Measurements from ENCODE around the gene RABL6.
A peak's percentile ranks its signal among the peaks of the same experiment; 100 is the strongest.
"Not testable (repeated sequence)": the region's sequence is repeated elsewhere in the genome, so short reads cannot be mapped to it uniquely, and the experiment has no call there.

RABL6 gene, protein sequence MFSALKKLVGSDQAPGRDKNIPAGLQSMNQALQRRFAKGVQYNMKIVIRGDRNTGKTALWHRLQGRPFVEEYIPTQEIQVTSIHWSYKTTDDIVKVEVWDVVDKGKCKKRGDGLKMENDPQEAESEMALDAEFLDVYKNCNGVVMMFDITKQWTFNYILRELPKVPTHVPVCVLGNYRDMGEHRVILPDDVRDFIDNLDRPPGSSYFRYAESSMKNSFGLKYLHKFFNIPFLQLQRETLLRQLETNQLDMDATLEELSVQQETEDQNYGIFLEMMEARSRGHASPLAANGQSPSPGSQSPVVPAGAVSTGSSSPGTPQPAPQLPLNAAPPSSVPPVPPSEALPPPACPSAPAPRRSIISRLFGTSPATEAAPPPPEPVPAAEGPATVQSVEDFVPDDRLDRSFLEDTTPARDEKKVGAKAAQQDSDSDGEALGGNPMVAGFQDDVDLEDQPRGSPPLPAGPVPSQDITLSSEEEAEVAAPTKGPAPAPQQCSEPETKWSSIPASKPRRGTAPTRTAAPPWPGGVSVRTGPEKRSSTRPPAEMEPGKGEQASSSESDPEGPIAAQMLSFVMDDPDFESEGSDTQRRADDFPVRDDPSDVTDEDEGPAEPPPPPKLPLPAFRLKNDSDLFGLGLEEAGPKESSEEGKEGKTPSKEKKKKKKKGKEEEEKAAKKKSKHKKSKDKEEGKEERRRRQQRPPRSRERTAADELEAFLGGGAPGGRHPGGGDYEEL

DNA sequence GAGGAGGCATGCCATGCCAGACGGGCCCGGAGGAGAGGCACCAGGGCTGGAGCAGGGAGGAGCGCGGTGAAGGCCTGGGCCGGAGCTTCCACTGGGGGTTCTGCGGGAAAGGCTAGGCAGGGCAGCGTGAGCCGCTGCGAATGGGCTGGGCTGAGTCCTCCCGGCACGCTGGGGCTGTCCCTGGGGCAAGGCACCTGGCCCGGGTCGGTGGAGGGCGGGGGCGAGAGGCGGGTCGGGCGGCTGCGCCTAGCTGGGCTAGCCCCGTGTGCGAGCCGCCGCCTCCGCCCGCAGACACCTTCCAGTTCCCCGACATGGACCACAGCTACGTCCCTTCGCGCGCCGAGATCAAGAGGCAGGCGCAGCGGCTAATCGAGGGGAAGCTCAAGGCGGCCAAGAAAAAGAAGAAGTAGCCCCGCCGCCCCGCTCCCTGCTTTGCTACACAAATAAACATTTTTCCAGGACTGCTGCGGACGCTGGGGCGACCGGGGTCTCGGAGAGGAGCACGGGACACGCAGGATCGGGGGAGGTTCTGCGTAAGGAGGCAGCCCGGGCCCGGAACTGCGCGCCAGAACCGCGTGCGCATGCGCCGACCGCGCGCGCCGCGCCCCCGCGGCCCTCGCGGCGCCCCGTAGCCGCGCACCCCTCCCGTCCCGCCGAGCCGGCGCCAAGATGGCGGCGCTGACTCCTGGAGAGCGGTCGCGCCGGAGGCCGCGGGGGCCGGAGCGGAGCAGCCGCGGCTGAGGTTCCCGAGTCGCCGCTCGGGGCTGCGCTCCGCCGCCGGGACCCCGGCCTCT is at the start of gene RABL6:
TSS of gene RABL6 (plus strand) at position 668 of the 794 bp plus-strand sequence. CDS start 249 bp downstream, outside the sequence.
- DNase-seq (ENCODE audit: extremely low read depth in 1 of 2, low read depth in 1 of 2), result peak; percentile 42 to 71

DNA sequence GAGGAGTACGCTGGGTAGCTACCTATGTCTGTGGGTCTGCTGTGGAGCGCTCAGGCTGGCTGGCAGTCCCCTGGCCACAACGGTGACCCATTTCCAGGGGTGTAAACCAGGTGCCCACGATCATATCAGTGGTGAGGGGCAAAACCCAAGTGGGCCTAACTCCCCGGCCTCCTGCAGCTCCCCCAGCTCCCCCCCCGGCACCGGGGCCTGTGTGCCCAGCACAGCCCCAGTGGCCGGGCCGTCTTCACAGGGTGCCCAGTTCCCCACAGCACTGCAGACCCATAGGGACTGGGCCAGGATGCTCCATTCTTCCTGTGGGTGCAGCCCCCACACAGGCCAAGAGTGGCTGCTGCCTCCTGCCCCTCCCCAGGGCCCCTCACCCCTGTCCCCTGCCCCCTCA is 48.7 kb upstream of the RABL6 start:
- DNase-seq (ENCODE audit: extremely low read depth in 1 of 2, low read depth in 1 of 2), result no peak

DNA sequence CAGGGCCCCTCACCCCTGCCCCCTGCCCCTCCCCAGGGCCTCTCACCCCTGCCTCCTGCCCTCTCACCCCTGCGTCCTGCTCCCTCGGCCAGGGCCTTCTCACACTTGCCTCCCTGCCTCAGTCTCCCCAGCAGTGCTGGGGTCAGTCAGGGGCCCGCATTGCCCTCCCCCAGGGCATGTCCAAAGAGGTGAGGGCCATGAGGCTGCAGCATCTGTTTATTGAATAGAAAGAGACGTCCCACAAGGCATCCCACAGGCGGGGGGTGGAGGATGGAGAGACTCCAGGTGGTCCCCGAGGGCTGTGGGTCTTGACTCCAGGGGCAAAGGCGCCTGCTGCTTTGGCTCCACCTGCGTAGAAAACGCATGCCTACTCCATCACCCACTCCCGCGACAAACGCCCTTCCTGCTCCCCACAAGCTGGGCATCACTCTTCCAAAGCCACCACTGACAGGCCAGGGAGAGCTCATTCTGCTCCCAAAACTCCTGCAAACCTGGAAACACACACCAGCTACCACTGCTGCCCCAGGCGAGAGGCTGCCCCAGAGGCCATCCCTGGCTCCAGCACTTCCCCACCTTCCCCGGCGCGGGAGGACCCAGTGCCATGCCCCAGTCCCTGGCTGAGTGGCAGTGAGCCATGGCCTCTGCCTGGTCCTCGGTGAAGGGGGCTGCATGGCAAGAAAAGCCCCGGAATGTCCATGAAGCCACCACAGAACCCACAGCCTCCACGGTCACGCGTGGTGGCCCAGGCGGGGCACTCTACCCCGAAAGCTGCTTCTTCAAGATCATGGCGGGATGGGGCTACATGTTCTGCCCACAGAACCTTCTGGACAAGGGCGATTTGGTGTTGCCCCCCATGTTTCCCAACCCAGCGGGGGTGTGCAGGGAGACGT is 48.1 kb upstream of the RABL6 start:
- no peak for DNase-seq (ENCODE audit: extremely low read depth in 1 of 2, low read depth in 1 of 2)

DNA sequence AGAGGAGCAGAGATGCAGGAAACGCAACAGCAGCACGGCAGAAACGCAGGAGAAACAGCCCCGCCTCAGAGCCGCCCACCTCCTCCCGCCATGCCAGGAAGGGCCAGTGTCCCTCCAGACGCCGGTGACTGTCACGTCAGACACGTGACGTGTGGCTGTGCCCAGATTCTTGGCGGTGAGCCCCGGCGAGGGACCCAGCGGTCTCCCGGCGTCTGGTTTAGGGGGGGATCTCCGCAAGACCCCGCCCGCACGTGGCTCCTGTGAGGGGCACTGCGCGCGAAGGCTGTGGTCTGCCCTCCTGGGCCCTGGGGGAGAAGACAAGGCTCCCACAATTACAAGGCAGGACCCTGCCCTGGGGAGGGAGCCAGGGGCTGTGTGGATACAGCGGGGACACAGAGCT is 47.3 kb upstream of the RABL6 start:
- DNase-seq (ENCODE audit: extremely low read depth in 1 of 2, low read depth in 1 of 2), result no peak

DNA sequence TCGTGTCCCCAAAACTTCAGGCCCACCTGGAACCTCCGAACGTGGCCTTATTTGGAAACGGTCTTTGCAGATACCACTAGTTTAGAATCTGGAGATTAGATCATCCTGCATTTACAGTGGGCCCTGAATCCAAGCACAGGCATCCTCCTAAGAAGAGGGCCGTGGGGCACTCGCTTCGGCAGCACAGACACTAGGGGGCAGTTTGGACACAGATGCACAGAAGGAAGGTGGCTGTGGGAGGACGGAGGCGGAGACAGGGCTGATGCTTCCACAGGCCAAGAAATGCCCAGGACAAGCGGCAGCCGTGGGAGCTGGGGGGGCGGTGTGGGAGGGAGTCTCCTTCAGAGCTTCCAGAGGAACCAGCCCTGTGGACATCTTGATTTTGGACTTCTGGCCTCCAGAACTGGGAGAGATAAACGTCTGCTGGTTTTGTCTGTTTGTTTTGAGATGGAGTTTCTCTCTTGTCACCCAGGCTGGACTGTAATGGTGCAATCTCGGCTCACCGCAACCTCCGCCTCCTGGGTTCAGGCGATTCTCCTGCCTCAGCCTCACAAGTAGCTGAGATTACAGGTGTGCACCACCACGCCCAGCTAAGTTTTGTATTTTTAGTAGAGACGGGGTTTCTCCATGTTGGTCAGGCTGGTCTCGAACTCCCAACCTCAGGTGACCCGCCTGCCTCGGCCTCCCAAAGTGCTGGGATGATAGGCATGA is 46.8 kb upstream of the RABL6 start:
- not testable (repeated sequence) for DNase-seq (ENCODE audit: extremely low read depth in 1 of 2, low read depth in 1 of 2)

DNA sequence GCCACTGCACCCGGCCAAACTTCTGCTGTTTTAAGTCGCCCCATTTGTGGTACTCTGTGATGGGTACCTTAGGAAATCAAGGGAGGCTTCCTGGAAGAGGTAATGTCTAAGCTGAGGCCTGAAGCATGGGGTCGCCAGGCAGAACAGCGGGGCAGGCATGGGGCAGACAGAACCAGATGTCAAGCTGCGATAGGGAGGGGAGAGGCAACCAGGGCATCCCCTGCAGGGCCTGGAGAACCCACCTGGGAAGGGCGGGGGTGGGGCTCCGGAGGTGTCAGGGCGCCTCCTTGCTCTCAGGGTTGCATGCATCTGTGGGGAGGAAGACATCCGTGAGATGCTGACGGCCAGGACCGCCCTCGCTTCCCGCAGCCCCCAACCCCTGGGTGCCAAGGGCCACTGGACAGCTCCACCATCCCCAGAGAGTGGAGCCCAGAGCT is 46.2 kb upstream of the RABL6 start:
- no peak for DNase-seq (ENCODE audit: extremely low read depth in 1 of 2, low read depth in 1 of 2)

DNA sequence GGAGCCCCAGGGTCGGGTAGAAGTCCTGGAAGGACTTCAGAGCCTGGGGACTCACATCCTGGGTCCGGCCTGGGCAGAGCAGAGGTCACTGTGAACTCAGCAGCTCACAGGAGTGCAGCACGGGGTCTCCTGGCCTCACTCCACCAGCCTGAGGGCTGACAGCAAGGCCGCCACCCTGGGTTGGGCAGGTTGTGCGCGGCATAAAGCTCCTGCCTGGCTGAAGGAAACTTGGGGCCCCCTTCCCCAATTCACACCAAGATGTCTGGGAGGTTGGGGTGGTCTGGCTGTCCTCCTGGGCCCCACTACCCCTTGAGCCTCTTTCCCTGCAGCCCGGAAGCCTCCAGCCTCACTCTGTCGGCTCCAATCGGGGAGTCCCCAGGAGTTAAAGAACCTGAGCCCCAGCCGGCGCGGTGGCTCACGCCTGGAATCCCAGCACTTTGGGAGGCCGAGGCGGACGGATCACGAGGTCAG is 45.5 kb upstream of the RABL6 start:
- no peak for DNase-seq (ENCODE audit: extremely low read depth in 1 of 2, low read depth in 1 of 2)

DNA sequence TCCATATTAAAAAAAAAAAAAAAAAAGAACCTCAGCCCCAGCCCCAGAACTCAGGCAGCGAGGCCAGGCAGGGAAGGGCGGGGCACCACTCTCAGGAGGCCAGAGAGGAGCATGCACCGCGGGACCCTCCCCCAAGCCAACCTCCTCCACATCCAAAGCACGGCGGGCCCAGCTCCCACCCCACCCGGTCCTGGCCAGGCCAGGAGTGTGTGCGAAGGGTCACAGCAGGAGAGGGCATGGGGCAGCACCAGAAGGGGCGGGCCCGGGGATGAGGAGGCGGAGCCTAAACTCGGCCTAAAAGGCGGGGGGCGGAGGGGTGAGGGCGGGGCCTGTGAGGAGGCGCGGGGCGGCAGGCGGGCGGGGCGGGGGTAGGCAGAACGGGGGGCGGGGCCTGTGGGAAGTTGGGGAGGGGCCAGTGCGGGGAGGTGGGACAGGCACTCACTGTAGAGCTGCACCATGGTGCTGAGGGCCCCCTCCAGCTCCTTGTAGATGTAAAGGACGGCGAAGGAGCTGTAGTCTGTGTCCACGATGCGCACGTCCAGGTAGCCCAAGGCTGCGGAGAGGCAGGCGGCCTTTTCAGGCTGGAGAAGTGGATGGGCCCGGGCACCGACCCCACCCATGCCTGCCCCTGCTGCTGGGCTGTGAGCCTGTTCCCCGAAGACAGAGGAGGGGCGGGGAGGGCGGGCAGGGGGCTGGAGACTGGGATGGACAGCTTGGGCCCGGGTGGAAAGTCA is 44.7 kb upstream of the RABL6 start:
- peak in 1 of 2 donors; percentile 27 for DNase-seq (ENCODE audit: extremely low read depth in 1 of 2, low read depth in 1 of 2)

DNA sequence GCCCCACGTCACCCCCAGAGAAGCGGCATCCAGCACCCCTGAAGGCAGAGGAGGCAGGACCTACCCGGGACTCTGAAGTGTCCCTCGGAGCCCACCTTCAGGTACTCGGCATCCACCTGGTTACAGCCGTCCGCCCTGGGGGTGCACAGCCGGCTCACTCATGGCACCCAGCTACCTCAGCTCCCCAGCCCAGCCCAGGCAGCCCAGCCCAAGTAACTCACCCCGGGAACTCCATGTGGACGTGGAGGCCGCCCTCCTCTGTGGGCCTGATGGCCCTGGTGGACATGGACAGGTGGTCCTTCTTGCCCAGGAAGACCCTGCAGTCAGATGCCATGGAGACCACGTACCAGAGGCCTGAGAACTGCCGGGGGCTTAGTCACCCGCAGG is 44.1 kb upstream of the RABL6 start:
- no peak for DNase-seq (ENCODE audit: extremely low read depth in 1 of 2, low read depth in 1 of 2)

DNA sequence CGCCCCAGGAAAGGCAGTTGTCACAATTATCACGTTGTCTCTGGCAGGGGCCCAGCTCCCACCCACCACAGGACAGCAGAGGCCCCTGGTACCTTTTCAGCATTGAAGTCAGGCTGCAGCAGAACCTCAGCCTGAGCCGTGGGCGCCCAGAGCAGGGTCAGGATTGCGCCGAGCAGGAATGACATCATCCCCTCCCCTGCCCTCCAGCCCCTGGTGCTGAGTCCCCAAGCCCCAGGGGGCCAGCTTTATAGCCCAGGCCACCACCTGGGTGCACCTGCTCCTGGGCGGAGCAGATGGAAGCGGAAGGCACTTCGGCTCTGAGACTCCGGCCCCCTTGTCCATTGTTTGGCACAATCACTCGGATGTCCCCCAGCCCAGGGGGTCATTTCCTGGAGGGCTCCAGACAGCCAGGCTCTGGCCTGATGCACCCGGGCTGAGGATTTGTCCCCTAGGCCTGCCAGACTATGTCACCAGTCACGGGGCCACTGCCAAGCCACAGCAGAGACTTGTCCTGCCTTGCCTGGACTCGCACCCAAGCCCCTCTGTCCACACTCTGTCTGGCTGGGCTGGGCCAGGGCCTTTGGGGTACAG is 43.4 kb upstream of the RABL6 start, which contains the start of gene LCN15:
TSS of gene LCN15 (minus strand) at position 218 of the 591 bp plus-strand sequence. CDS start at position 188, 30 bp downstream.
- no peak for DNase-seq (ENCODE audit: extremely low read depth in 1 of 2, low read depth in 1 of 2)

DNA sequence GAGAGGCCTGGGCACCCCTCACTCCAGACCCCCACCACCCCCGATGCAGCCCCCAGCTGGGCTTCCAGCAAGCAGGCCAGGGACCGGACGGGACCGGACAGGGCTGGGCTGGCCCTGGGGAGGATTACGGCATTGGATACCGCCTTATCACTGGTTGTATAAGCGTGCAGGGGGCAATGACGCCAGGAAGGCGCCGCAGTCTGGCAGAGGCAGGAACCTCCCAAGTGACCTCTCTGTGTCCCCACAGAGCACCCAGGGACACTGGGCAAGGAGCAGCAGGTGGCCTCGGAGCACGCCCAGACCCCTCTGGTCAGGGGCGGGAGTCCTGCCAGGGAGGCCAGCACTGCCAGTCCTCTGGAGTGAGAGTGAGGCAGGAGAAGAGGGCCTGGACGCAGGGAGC is 42.7 kb upstream of the RABL6 start:
- DNase-seq (ENCODE audit: extremely low read depth in 1 of 2, low read depth in 1 of 2), result no peak

DNA sequence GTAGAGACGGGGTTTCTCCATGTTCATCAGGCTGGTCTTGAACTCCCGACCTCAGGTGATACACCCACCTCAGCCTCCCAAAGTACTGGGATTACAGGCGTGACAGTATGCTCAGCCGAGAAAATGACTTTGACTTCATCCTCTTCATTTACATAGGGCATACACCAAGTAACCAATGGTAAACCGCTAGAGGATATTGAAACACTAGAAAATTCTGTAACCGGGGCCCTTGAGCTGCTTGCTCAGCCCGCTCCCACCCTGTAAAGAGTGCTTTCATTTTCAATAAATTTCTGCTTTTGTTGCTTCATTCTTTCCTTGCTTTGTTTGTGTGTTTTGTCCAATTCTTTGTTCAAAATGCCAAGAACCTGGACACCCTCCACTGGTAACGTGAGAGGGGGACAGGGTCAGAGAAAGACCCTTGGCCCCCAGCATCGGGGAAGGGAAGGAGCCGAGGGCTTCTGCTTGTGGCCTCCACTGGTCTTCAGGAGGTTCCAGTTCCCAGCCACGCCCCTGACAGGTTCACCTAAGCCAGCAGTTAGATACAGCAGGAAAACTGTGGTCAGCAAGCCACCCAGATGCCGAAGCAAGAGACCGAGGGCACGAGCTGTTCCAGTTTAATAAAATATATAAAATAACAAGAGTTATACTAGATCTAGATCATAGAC is 41.9 kb upstream of the RABL6 start:
- not testable (repeated sequence) for DNase-seq (ENCODE audit: extremely low read depth in 1 of 2, low read depth in 1 of 2)

DNA sequence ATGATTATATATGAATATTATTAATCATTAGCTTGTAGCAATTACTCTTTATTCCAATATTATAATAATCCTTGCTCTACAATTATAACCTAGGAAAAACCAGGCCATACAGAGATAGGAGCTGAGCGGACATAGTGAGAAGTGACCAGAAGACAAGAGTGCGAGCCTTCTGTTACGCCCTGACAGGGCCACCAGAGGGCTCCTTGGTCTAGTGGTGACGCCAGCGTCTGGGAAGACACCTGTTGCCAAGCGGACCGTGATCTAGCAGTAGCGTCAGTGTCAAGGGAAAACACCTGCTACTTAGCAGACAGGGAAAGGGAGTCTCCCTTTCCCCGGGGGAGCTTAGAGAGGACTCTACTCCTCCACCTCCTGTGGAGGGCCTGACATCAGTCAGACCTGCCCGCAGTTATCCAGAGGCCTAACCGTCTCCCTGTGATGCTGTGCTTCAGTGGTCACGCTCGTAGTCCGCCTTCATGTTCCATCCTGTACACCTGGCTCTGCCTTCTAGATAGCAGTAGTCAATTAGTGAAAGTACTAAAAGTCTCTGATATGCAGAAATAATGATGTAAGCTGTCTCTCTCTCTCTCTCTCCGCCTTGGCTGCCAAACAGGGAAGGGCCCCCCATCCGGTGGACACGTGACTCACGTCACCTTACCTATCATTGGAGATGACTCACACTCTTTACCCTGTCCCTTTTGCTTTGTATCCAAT is 41.2 kb upstream of the RABL6 start:
- DNase-seq (ENCODE audit: extremely low read depth in 1 of 2, low read depth in 1 of 2), result not testable (repeated sequence)

DNA sequence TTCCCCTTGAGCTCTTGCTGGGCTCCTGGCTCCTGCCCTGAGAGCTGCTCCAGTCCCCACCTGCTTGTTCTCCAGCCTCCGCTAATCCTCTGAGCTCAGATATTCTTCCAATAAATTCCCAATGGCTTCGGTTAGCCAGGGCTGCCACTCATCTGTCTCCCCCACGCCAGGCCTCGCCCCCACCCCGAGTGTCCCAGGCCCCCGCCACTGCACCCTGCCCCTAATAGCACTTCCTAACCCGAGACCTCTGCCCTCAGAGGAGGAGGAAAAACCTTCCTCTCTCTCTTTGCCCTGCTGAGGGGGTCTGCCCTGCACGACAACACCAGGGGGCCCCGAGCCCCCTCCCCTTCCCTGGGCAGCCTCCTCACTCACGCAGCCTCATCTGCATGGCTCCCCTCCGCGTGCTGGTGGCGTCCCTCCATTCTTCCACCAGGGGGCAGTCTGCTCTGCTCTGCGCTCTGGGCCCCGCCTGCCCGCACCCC is 38.0 kb upstream of the RABL6 start:
- no peak for DNase-seq (ENCODE audit: extremely low read depth in 1 of 2, low read depth in 1 of 2)

DNA sequence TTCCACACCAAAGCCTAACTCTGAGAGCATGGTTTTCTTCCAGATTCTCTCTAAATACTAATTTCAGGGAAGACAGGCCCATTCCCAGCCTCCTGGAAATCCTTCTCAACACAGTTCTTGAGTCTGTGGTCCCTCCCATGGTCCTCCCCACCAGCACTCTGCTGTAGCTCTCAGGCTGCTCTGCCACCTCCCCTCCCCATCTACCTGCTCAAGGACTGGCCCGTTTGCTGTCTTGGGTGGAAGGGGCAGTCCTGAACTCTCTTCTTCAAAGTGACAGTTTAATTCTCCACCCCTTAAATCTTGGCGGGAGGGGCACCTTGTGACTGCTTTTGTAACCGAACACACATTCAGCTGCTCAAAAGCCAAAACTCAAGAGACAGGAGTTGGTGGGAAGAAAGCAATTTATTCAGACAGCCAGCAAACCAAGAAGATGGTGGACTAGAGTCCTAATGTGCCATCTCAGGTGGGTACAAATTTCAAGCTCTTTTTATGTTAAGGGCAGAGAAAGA is 35.8 kb upstream of the RABL6 start:
- no peak for DNase-seq (ENCODE audit: extremely low read depth in 1 of 2, low read depth in 1 of 2)

DNA sequence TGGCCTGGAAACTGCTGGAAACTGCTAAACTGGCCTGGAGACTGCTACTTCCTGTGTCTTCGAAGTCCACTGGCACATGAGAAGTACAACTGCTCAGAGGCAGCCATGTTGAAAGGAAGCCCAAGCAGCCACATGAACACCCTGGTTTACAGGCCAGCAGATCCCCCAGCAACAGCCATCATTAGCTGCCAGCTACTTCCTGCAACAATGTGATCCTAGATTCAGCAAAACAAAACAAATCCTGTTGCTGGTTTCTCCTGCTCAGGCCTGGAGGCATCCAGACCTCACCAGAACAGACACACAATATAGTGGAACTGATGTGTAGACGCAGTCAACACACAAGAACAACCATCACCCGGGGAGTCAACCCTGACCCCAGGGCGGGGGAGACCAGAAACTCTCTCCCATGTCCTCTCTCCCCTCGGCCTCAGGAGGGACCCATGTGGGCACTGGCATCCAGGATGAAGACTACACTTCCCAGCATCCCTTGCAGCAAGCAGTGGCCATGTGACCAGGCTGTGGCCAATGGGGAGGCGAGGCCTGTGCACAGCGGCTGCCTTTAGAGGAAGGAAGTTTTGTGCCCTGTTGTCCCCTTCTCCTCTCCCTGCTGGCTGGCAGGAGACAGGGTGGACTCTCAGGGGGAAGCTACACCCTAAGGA is 34.2 kb upstream of the RABL6 start:
- no peak for DNase-seq (ENCODE audit: extremely low read depth in 1 of 2, low read depth in 1 of 2)
